KG1 (cell line): ENCODE measurements around the gene TAF4B.
A peak's percentile ranks its signal among the peaks of the same experiment; 100 is the strongest.
"Not testable (repeated sequence)": the region's sequence is repeated elsewhere in the genome, so short reads cannot be mapped to it uniquely, and the experiment has no call there.

ENCODE experiments used
- DNase-seq: peaks from one replicate; lab custom pipeline; 2025; lab: John Stamatoyannopoulos, UW

The TAF4B gene

GRCh38 chr18:26226229-26227050 is at the start of gene TAF4B:
TSS of gene TAF4B (plus strand) at chr18:26226445. CDS start at chr18:26226934, 489 bp downstream.
- DNase-seq: peak; percentile 77

GRCh38 chr18:26181343-26181826 is 44.9 kb upstream of the TAF4B start:
- no peak for DNase-seq

GRCh38 chr18:26183395-26184112 is 42.7 kb upstream of the TAF4B start:
- DNase-seq: no peak

- no peak for DNase-seq
These were observed 41.0 kb upstream of the TAF4B start for GRCh38 chr18:26185267-26185666.

- DNase-seq: no peak
These were observed 35.7 kb upstream of the TAF4B start for GRCh38 chr18:26190506-26190905.

- no peak for DNase-seq
These were observed 34.0 kb upstream of the TAF4B start for GRCh38 chr18:26192233-26192632.

GRCh38 chr18:26196605-26197004 is 29.6 kb upstream of the TAF4B start:
- DNase-seq: no peak

GRCh38 chr18:26202001-26202400 is 24.2 kb upstream of the TAF4B start:
- DNase-seq: not testable (repeated sequence)

- DNase-seq: no peak
These were observed 20.9 kb upstream of the TAF4B start for GRCh38 chr18:26205318-26205717.

- no peak for DNase-seq
These were observed 19.8 kb upstream of the TAF4B start for GRCh38 chr18:26206488-26206887.

GRCh38 chr18:26207937-26208336 is 18.3 kb upstream of the TAF4B start:
- no peak for DNase-seq

- DNase-seq: no peak
These were observed 17.3 kb upstream of the TAF4B start for GRCh38 chr18:26208977-26209376.

GRCh38 chr18:26210147-26210546 is 16.1 kb upstream of the TAF4B start:
- DNase-seq: no peak

- peak; percentile 24 for DNase-seq
These were observed 10.8 kb upstream of the TAF4B start for GRCh38 chr18:26215247-26215970.

GRCh38 chr18:26225022-26225693 is 1.1 kb upstream of the TAF4B start:
- DNase-seq: no peak

- DNase-seq: no peak
These were observed 373 bp upstream of the TAF4B start for GRCh38 chr18:26225915-26226228.

- no peak for DNase-seq
These were observed 916 bp downstream of the TAF4B start for GRCh38 chr18:26227051-26227670.

- no peak for DNase-seq
These were observed 2.5 kb downstream of the TAF4B start for GRCh38 chr18:26228562-26229260.

GRCh38 chr18:26230497-26230896 is 4.3 kb downstream of the TAF4B start:
- DNase-seq: no peak

- DNase-seq: no peak
These were observed 7.0 kb downstream of the TAF4B start for GRCh38 chr18:26233208-26233607.

GRCh38 chr18:26237363-26237762 is 11.1 kb downstream of the TAF4B start:
- not testable (repeated sequence) for DNase-seq
